ENCODE measurements around the gene MRPL10. TPM values are rescaled to one million over a fixed set of nuclear protein-coding genes. Genes with fewer than 3 reads are reported as not detected.

The MRPL10 gene
- total RNA-seq, 2 donors from 2014 or later: 56.3 to 65.3 TPM

- Mint-ChIP-seq H3K27me3 (ENCODE audit: insufficient read depth) (peaks cover 78% of the 10 kb centered on the region), H3K27ac (no peak overlapping the region), H3K4me3 (no peak overlapping the region), H3K36me3 (ENCODE audit: low read depth) (no peaks in the 10 kb centered on the region), H3K9me3 (no peaks in the 10 kb centered on the region), H3K4me1 (peaks cover 37% of the 10 kb centered on the region)
- H3K4me1 ChIP-seq (ENCODE audit: control insufficient read depth, insufficient read depth, low read length): no peaks in the 10 kb centered on the region
- WGBS, 2 experiments (ENCODE audit: insufficient coverage in 1 of 2, insufficient read length in 1 of 2): 73 to 79% methylated on average over 4 to 5 of the region's 5 CpGs
- H3K27ac ChIP-seq (ENCODE audit: low read depth, low read length): no peak overlapping the region
- no peaks in the 10 kb centered on the region for H3K36me3 ChIP-seq (ENCODE audit: control insufficient read depth, insufficient read depth, low read length)
- H3K4me3 ChIP-seq (ENCODE audit: low read length): no peak overlapping the region
- DNase-seq: no peak
- H3K9me3 ChIP-seq (ENCODE audit: control insufficient read depth, low read length): no peaks in the 10 kb centered on the region
- H3K27me3 ChIP-seq (ENCODE audit: control insufficient read depth, insufficient read depth, low read length, poor library complexity, severe bottlenecking): peaks cover 69% of the 10 kb centered on the region
- TF ChIP-seq CTCF (conservative IDR thresholded peaks at IDR 0.05): no peak
- no peak overlapping the region for H3K9ac ChIP-seq (ENCODE audit: extremely low read depth, low read length, poor library complexity, severe bottlenecking)
Measured at GRCh38 chr17:47853616-47854015, 22.3 kb upstream of the MRPL10 start.

- WGBS, 2 experiments (ENCODE audit: insufficient coverage in 1 of 2, insufficient read length in 1 of 2): 52 to 54% methylated on average over 31 to 32 of the region's 32 CpGs
- Mint-ChIP-seq H3K36me3 (ENCODE audit: low read depth) (no peaks in the 10 kb centered on the region), H3K4me1 (peaks cover 30% of the 10 kb centered on the region), H3K27me3 (ENCODE audit: insufficient read depth) (peaks cover 90% of the 10 kb centered on the region), H3K27ac (no peak overlapping the region), H3K9me3 (no peaks in the 10 kb centered on the region), H3K4me3 (peak overlapping the region; percentile 69)
- no peaks in the 10 kb centered on the region for H3K4me1 ChIP-seq (ENCODE audit: control insufficient read depth, insufficient read depth, low read length)
- no peaks in the 10 kb centered on the region for H3K9me3 ChIP-seq (ENCODE audit: control insufficient read depth, low read length)
- no peak overlapping the region for H3K27ac ChIP-seq (ENCODE audit: low read depth, low read length)
- no peak for TF ChIP-seq CTCF (conservative IDR thresholded peaks at IDR 0.05)
- H3K36me3 ChIP-seq (ENCODE audit: control insufficient read depth, insufficient read depth, low read length): no peaks in the 10 kb centered on the region
- H3K27me3 ChIP-seq (ENCODE audit: control insufficient read depth, insufficient read depth, low read length, poor library complexity, severe bottlenecking): peaks cover 82% of the 10 kb centered on the region
- H3K9ac ChIP-seq (ENCODE audit: extremely low read depth, low read length, poor library complexity, severe bottlenecking): no peak overlapping the region
- DNase-seq: no peak
- no peak overlapping the region for H3K4me3 ChIP-seq (ENCODE audit: low read length)
Measured at GRCh38 chr17:47852113-47852949, 21.0 kb upstream of the MRPL10 start.

GRCh38 chr17:47851764-47852112 lies 20.4 kb upstream of the MRPL10 start:
- H3K9ac ChIP-seq (ENCODE audit: extremely low read depth, low read length, poor library complexity, severe bottlenecking): no peak overlapping the region
- H3K36me3 Mint-ChIP-seq (ENCODE audit: low read depth): no peaks in the 10 kb centered on the region

More at GRCh38 chr17:47851764-47852112, 20.4 kb upstream of the MRPL10 start:
- Mint-ChIP-seq H3K27ac (no peak overlapping the region), H3K9me3 (no peaks in the 10 kb centered on the region), H3K4me3 (peak overlapping the region; percentile 69), H3K4me1 (peaks cover 30% of the 10 kb centered on the region), H3K27me3 (ENCODE audit: insufficient read depth) (peaks cover 95% of the 10 kb centered on the region)
- no peaks in the 10 kb centered on the region for H3K4me1 ChIP-seq (ENCODE audit: control insufficient read depth, insufficient read depth, low read length)
- H3K27ac ChIP-seq (ENCODE audit: low read depth, low read length): no peak overlapping the region
- no peak overlapping the region for H3K4me3 ChIP-seq (ENCODE audit: low read length)
- H3K27me3 ChIP-seq (ENCODE audit: control insufficient read depth, insufficient read depth, low read length, poor library complexity, severe bottlenecking): peaks cover 87% of the 10 kb centered on the region
- H3K36me3 ChIP-seq (ENCODE audit: control insufficient read depth, insufficient read depth, low read length): no peaks in the 10 kb centered on the region
- H3K9me3 ChIP-seq (ENCODE audit: control insufficient read depth, low read length): no peaks in the 10 kb centered on the region
- TF ChIP-seq CTCF (conservative IDR thresholded peaks at IDR 0.05): no peak
- peak; percentile 84 for DNase-seq
- 14 to 28% methylated on average over 7 to 11 of the region's 11 CpGs for WGBS, 2 experiments (ENCODE audit: insufficient coverage in 1 of 2, insufficient read length in 1 of 2)
